Pancreas (tissue), 10 donors: ENCODE results near the gene BTBD16. TPM values are rescaled to one million over a fixed set of nuclear protein-coding genes. Genes with fewer than 3 reads are reported as not detected.

Experiments
- ATAC-seq, 4 donors: fragments of 200-7000 bp; cut with Tn5 transposase; one replicate each; pipeline versions ENCODE4 v1.8.0 to v1.9.1; 2020; ENCODE audit warnings: mild to moderate bottlenecking in 4 of 4, moderate library complexity in 4 of 4
- DNase-seq, 6 donors: peaks; one replicate each; pipeline ENCODE4 v3.0.0-alpha.2; 2020
- FAIRE-seq: peaks from 2 replicates; lab custom pipeline; 2012; peaks lifted over from hg19 to GRCh38; lab: Jason Lieb, UNC
- H3K27ac ChIP-seq, 4 donors: fragments of 200-600 bp; sonication (generic); 1 replicate in 3 of 4; 2 replicates in 1 of 4; pipeline versions ENCODE4 v1.5.0 to v1.8.0; 2020
- H3K27me3 ChIP-seq, 4 donors: fragments of 200-600 bp; one replicate each; pipeline ENCODE4 v1.8.0; 2021
- H3K36me3 ChIP-seq, 3 donors: fragments of 200-600 bp; sonication (generic) in 1 of 3; one replicate each; pipeline versions ENCODE4 v1.5.0 to v1.8.0; 2020 to 2021
- H3K4me1 ChIP-seq, 3 donors: fragments of 200-600 bp; one replicate each; pipeline ENCODE4 v1.8.0; 2021
- H3K4me3 ChIP-seq, 4 donors: fragments of 200-600 bp; sonication (generic) in 2 of 4; one replicate each; pipeline versions ENCODE4 v1.5.0 to v1.8.0; 2020 to 2021
- H3K9me3 ChIP-seq, 4 donors: fragments of 200-600 bp; one replicate each; pipeline ENCODE4 v1.8.0; 2021
- WGBS, 2 donors: extraction: QIAGEN DNeasy Blood & Tissue Kit; methylation state at CpG; one replicate each; pipeline ENCODE4 v1.1.7; 2013; 5-methylcytosine and 5-hydroxymethylcytosine counted together
- intact Hi-C, 3 donors: fragments of 100-400 bp; cut with DNase I; formaldehyde crosslinking; loops; one replicate each; pipeline versions ENCODE4 v1.11.1 to v1.14.2; 2022
- polyA plus RNA-seq, 2 donors: library from polyadenylated mRNA; stranded (reverse); fragments of 200-250 nt; gene quantifications; one replicate each; pipeline ENCODE4 v1.2.3, GENCODE V29; 2013
- total RNA-seq, 6 donors: library from RNA; stranded (reverse); fragmentation: NEBNext Ultra II Directional in 4 of 6; extraction: Animal tissue kit (Norgen Biotek cat#: 25700) in 4 of 6; gene quantifications; one replicate each; pipeline versions ENCODE4 v1.2.1 to v1.2.4, GENCODE V29; 2021 to 2023
- TF ChIP-seq, protein P1 (sequence below), 4 donors: fragments of 200-600 bp; sonication (generic) in 3 of 4; IDR thresholded peaks; one replicate each; pipeline versions ENCODE4 v1.5.0 to v1.8.0; 2021; ENCODE audit warnings: antibody characterized with exemption in 4 of 4
- donor health status: healthy with polysubstance abuse.
- donor health status: DM: no; HTN: no; CAD: no; lungs with moderate emphysema.
- donor health status: DM: no; HTN: no; CAD: no.
- donor health status: control.
- donor health status: control.
- donor health status: Bipolar disorder and iron deficiency.
- donor health status: DM: yes; HTN: yes; CAD: no.
- donor health status: DM: no; HTN: no; CAD: no.
- donor health status: DM: no; HTN: no; CAD: no.
- donor health status: DM: yes; HTN: yes; CAD: no.

Gene BTBD16
- total and polyA plus RNA-seq, 8 donors, result 0.14 to 0.52 (median 0.34) TPM; not detected in 3

DNA sequence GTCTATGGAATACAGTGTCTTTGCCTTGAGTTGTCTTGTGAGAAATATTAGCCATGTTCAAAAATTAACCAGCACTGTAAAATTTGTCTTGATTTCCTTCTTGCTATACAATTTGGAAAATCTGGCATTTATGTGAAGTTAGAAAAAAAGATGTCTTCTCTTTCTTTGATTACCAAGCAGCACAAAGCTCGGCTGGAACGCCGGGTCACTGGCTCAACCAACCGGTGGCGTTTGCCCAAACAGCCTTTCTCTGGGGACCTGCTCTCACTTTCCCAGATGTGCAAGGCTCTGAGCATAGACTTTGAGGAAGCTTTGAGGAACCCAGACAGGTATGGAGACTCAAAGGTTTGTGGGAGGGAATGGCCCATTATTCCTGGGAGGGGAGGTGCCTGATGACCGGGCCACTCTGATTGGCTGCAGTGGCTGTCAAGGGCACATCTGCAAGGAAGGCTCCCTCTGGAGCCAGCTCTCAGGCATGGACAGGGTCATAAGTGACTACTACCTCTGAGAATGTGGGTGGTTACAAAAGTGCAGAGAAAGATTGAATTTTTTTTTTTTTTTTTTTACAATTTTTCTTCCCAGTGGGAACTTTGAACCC lies 5.6 kb downstream of the BTBD16 start:
- Histone ChIP-seq H3K27ac (no peak overlapping the region), H3K27me3 (no peaks in the 10 kb centered on the region), H3K36me3 (no peaks in the 10 kb centered on the region), H3K4me1 (no peaks in the 10 kb centered on the region), H3K9me3 (no peaks in the 10 kb centered on the region), H3K4me3 (no peak overlapping the region)
- WGBS, 2 donors, result 94 to 95% methylated on average over 6 of the region's 6 CpGs
- TF ChIP-seq, protein P1, sequence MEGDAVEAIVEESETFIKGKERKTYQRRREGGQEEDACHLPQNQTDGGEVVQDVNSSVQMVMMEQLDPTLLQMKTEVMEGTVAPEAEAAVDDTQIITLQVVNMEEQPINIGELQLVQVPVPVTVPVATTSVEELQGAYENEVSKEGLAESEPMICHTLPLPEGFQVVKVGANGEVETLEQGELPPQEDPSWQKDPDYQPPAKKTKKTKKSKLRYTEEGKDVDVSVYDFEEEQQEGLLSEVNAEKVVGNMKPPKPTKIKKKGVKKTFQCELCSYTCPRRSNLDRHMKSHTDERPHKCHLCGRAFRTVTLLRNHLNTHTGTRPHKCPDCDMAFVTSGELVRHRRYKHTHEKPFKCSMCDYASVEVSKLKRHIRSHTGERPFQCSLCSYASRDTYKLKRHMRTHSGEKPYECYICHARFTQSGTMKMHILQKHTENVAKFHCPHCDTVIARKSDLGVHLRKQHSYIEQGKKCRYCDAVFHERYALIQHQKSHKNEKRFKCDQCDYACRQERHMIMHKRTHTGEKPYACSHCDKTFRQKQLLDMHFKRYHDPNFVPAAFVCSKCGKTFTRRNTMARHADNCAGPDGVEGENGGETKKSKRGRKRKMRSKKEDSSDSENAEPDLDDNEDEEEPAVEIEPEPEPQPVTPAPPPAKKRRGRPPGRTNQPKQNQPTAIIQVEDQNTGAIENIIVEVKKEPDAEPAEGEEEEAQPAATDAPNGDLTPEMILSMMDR (IDR thresholded peaks at IDR 0.05), result no peak
- DNase-seq (peak in 1 of 6 donors; percentile 6), ATAC-seq (no peak), FAIRE-seq (no peak)
- intact Hi-C loops, result no loop called here

DNA sequence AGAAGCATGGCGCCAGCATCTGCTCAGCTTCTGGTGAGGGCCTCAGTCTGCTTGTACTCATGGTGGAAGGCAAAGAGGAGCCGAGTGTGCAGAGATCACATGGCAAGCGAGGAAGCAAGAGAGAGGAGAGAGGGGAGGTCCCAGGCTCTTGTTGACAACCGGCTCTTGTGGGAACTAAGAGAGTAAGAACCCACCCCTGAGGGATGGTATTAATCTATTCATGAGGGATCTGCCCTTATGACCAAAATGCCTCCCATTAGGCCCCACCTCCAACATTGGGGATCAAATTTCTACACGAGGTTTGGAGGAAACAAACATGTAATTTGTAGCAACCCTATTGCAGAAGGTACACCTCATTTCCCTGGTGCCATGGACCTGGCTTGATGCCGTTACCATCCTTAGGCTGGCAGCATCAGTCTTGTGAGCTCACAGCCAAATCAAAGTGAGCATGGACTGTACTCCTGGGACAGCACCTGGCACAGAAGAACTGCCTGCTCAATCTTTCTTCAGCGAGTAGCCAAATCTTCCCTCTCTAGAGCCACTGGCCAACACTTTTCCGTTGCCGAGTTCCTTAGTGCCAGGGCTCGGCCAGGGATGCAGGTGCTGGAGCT lies 6.5 kb downstream of the BTBD16 start:
- Histone ChIP-seq H3K36me3 (no peaks in the 10 kb centered on the region), H3K27ac (no peak overlapping the region), H3K27me3 (no peaks in the 10 kb centered on the region), H3K4me1 (no peaks in the 10 kb centered on the region), H3K4me3 (no peak overlapping the region), H3K9me3 (no peaks in the 10 kb centered on the region)
- TF ChIP-seq, protein P1 (IDR thresholded peaks at IDR 0.05), result no peak
- DNase-seq, result peak in 1 of 6 donors; percentile 16
- no peak for FAIRE-seq
- intact Hi-C loops, result no loop called here
- WGBS, 2 donors, result 74 to 78% methylated on average over 10 of the region's 10 CpGs
- no peak for ATAC-seq

DNA sequence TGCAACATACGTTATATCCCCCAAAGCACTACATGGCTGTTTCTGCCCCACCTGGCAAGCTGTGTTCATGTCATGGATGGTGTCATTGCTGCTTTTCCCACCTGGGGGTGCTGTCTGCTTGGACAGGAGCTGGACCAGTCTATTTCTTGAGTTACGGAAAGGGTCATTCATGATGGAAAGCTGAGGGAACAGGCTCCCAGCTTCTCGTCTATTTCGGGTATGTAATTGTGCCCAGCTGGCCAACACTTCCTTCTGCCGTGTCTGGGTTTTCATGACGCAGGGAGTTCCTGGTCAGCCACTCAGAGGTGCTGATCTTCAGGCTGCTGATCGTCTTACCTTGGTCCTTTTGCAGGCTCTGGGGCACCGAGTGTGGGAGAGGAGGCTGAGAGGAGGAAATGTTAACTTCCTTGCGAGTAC lies 8.6 kb downstream of the BTBD16 start:
- peak in 1 of 6 donors; percentile 38 for DNase-seq
- intact Hi-C loops, result no loop called here
- Histone ChIP-seq H3K27me3 (no peaks in the 10 kb centered on the region), H3K4me1 (no peaks in the 10 kb centered on the region), H3K36me3 (no peaks in the 10 kb centered on the region), H3K4me3 (no peak overlapping the region), H3K9me3 (no peaks in the 10 kb centered on the region), H3K27ac (no peak overlapping the region)
- 27 to 37% methylated on average over 9 of the region's 9 CpGs for WGBS, 2 donors
- TF ChIP-seq, protein P1 (IDR thresholded peaks at IDR 0.05), result peak in 1 of 4 donors; percentile 17
- peak in 3 of 4 donors; percentile 60 to 67 (median 63) for ATAC-seq
- FAIRE-seq, result no peak

DNA sequence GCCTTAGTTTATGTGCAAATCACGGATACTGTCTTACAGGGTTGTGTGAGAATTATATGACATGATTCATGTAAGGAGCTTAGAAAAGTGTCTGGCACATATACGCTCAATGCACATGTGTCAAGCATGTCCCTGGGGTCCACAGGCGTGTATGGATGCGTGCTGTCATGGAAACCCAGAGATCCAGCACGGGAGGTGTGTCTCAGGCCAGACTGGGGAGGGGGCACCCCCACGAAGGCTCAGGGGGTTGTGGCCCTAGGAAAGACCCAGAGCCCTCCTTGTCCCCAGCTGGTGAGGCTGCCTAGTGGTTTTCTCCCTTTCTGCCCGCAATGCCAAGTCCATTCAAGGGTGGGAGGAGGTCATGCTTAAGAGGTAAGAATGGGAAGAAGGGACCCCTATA lies 9.1 kb downstream of the BTBD16 start:
- DNase-seq (no peak), FAIRE-seq (no peak), ATAC-seq (no peak)
- Histone ChIP-seq H3K27ac (no peak overlapping the region), H3K4me3 (no peak overlapping the region), H3K27me3 (no peaks in the 10 kb centered on the region), H3K4me1 (no peaks in the 10 kb centered on the region), H3K9me3 (no peaks in the 10 kb centered on the region), H3K36me3 (no peaks in the 10 kb centered on the region)
- WGBS, 2 donors, result 56 to 70% methylated on average over 7 of the region's 7 CpGs
- intact Hi-C loops, result no loop called here
- TF ChIP-seq, protein P1 (IDR thresholded peaks at IDR 0.05), result no peak

DNA sequence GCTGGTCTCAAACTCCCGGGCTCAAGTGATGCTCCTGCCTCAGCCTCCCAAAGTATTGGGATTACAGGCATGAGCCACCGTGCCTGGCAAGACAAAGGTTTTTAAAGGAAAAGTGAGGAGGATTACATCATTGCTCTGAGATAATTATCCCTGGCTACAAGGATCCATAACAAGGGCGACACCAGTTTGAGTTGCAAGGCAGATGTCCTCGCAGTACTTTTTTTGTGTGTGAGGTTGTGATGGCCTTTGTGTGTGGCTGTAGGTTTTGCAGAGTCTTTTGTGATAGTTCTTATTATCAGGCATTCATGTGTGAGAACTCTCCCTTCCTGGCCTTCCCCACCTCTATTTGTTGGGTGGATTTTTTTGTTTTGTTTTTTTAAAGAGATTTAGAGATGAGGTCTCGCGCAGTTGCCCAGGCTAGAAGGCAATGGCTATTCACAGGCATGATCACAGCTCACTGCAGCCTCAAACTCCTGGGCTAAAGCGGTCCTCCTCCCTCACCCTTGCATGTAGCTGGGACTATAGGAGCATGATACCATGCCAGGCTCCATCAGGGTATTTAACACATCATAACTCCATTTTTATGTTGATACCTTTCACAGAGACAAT lies 10.0 kb downstream of the BTBD16 start:
- DNase-seq, result no peak

More for the DNA sequence above, 10.0 kb downstream of the BTBD16 start:
- 79 to 91% methylated on average over 7 of the region's 7 CpGs for WGBS, 2 donors
- no peaks in the 10 kb centered on the region for H3K9me3 ChIP-seq
- intact Hi-C loops, result no loop called here
- no peaks in the 10 kb centered on the region for H3K36me3 ChIP-seq
- TF ChIP-seq, protein P1 (IDR thresholded peaks at IDR 0.05), result no peak
- no peak for FAIRE-seq
- no peaks in the 10 kb centered on the region for H3K27me3 ChIP-seq
- H3K27ac ChIP-seq, result no peak overlapping the region
- no peak overlapping the region for H3K4me3 ChIP-seq
- no peak for ATAC-seq
- no peaks in the 10 kb centered on the region for H3K4me1 ChIP-seq
